NCI-H2029 treated with DMSO at 0.1 percent for 48 hours (cell line): ENCODE data around the gene C22orf15.
A peak's percentile ranks its signal among the peaks of the same experiment; 100 is the strongest.

Experiments used
- DNase-seq: peaks from one replicate; lab custom pipeline; 2025; lab: John Stamatoyannopoulos, UW

Gene C22orf15

DNA sequence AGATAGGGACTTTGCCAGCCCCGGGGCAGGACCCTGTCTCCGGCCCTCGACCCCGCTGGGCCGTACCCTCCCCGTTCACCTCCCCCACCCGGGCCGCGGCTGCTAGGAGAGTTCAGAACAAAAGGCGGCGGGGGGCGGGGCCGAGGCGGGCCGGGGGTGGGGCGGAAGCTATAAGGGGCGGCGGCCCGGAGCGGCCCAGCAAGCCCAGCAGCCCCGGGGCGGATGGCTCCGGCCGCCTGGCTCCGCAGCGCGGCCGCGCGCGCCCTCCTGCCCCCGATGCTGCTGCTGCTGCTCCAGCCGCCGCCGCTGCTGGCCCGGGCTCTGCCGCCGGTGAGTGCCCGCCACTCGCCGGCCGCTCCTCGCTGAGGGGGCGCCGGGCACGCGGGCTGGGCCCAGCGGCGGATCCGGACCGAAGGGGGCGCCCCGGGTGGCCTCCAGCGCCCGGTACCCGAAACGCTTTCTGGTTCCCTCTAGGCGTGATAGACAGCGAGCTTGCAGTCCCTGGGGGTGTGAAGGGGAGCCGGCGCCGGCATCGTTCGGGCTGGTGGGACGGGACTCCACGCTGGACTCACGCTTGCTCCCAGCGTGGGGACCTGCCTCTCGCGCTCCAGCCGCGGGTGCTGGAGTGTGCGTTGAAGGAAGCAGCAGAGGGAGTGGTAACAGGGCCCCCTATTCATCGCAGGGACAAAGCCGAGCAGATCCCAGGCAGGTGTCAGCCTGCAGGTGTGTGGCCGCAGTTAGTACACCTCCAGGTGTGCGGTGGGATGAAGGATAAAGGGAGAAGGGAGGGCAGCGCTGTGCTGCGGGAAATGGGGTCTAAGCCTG, 10.1 kb downstream of the C22orf15 start, which contains the start of gene MMP11:
Gene MMP11 (plus strand): TSS at position 201 of the 825 bp plus-strand sequence. CDS start 22 bp downstream, at position 223.
- DNase-seq, result no peak

DNA sequence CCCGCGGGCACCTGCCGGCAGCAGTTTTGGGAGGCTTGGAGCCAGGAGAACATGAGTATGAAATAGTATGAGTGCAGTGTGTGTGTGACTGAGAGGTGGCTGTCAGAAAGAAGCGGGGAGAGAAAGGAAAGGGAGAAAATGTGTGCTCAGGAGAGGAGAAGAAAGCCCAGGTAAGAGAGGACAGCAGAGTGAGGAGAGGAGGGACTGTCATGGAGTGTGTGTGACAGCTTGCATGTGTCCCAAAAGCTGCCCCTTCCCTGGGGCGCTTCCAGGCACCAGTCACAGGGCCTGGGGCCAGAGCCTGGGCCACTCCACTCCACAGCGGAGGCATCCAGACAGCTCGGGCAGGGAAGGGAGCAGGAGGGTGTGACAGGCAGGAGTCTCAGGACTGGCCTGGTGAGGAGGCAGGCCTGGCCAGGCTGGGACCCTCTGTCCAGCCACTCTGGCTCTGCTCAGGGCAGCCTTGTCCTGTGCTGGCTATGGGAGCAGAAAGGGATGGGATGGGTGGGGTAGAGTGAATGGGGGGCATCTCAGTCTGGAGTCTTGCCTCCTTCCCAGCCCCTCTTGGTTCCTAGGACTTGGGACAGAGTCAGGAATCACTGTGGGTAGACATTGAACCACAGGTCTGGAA, 10.8 kb downstream of the C22orf15 start:
- no peak for DNase-seq

DNA sequence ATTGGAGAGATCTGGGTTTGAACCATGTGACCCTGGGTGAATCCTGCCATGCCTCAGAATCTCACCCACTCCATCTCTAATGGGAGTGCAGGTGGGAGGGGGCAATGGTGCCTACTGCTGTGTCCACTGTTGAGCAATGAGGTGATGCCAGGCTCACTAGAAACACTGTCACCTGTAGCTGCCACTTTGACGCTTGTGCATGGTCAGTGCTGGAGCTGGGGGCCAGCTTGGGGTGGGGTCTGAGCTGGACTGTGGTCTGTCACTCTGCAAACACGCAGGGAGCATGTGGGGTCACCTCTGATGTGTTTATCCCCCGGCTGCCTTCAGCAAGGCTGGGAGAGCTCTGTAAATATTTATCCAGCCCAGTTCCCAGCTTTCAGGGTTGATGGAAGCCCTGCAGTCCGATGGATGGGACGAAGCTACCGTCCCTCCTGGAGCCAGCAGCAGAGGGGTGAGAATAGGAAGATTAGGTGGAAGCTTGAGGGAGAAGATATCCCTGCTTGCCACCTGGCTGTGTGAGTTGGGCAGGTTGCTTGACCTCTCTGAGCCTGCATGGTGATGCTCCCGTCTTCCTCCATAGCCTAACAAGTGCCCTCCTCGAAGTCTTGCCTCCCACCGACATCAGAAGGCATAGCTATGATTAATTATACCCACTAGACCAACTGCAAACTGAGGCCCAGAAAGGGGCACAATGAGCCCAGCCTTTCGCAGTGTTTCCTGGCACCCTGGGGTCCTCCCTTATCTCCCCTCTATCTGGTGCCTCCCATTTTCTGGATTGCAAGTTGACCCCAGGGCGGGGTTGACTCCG, 11.5 kb downstream of the C22orf15 start:
- DNase-seq, result no peak

DNA sequence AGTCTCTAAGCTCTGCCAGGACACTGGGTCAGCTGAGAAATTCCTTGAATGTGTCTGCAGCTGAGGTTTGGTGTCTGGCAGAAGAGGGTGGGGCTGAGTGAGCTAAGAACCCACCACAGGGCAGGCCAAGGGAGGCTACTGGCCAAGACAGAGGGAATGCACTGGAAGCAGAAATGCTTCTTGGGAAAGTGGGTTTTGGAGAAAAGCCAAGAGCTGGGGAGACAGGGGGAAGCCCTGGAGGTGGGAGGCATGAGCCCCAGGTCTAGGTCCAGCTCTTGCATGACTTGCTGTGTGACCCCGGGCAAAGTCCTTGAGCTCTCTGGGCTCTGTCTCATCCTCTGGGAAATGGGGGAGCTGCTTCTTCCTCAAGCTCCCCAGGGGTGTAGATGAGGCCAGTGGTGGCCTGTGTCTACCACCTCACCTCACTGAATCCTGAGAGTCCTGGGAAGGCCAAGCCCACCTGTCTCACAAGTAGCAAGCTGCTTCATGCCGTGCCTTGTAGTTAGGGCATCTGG, 12.2 kb downstream of the C22orf15 start:
- no peak for DNase-seq

DNA sequence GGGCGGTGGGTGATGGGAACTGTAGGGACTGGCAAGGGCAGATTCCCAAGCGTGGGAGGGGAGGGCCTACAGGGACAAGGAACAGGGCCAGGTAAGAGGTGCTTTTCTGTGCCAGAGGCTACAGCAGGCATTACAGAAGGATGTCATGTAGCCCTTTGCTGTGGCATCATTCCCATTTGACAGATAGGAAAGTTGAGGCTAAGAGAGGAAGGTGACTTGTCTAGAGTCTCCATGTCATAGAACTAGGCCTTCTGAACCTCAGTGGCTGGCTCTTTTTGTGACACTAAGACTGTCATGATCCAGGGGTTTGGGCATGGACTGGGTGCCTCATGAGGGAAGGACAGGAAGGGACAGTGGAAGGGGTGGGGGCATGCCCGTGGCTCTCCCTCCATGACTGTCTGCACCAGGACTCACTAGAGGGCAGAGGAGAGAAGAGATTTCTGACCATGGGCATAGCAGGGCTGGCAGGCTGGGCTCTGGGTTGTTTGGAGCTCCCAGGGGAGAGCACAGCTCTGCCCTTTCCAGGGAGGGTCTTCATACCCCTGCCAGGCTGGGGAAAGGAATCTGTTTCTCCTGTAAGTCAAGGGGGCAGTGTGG, 13.1 kb downstream of the C22orf15 start:
- DNase-seq, result no peak

DNA sequence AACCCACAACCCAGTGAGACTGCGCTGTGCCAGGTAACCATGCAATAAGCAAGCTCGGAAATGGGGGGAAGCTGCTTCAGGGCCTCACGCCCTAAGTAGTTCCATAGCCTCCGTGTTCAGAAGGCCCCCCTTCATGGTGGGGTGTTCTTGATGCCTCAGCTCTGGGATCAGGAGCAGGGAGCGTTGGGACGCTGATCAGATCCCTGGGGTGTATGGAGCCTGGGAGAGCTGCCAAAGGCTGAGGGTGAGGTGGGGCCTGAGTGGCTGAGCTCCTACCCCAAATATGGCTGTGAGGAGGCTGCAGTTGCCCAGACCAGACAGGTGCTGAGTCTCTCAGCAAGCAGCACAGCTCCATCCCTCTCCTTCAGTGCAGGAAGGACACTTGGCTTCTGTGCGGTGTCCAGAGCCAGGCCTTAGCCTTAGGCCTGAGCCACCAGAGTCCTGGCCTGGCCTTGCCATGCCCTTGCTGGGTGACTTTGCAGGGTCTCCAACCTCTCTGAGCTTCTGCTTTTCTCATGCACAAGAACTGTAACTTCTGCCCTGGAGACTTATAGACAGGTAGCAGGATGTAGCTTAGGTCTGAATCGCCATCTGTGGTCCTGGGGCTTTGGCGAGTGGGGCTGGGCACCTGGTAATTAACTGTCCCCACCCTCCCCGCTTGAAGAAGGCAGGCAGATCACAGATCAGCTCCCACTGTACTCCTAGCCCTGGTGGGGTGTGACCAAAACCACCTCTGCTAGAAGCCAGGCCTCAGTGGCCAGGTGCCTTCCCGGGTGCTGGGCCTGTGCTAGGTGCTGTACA, 15.2 kb downstream of the C22orf15 start:
- DNase-seq, result no peak

DNA sequence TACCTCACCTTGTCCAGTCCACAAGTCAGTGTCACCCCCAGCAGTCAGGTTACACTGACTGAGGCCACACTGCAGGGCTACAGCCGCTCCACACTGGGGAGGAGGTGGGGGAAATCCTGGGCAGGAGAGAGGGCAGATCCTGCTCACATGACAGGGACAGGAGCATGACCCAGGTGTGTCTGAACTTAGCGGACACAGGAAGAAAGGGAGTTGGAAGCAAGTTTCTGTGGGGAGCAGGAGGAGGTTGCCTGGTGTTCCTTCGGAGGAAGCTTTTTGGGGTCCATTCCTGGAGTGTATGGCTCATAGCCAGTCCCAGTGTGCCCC, 15.7 kb downstream of the C22orf15 start:
- DNase-seq, result no peak

DNA sequence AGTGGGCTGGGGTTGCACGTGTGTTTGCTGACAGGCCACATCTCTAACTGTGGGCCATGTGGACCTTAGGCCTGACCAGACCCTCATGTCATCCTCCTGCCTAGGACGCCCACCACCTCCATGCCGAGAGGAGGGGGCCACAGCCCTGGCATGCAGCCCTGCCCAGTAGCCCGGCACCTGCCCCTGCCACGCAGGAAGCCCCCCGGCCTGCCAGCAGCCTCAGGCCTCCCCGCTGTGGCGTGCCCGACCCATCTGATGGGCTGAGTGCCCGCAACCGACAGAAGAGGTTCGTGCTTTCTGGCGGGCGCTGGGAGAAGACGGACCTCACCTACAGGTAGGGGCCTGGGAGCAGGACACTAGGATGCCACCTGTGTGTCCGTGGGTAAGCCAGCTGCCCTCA, 16.3 kb downstream of the C22orf15 start:
- DNase-seq, result no peak

DNA sequence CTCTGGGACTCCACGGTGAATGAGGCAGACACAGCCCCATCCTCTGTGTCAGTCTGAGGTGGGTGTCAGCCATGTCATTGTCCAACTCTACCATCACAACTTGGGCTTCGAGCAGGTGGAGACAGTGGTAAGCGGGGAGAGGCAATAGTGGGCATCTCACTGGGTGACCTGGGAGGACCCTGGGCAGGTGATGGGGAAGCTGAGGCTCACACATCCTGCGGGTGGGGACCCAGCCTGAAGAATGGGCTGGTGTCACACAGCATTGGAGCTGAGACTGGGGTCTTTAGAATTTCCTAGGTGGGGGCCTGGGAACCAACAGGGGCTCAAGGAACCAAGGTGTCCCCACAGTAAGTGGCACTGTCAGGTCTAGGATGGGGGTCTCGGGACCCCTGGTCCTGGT, 16.9 kb downstream of the C22orf15 start:
- DNase-seq, result no peak

DNA sequence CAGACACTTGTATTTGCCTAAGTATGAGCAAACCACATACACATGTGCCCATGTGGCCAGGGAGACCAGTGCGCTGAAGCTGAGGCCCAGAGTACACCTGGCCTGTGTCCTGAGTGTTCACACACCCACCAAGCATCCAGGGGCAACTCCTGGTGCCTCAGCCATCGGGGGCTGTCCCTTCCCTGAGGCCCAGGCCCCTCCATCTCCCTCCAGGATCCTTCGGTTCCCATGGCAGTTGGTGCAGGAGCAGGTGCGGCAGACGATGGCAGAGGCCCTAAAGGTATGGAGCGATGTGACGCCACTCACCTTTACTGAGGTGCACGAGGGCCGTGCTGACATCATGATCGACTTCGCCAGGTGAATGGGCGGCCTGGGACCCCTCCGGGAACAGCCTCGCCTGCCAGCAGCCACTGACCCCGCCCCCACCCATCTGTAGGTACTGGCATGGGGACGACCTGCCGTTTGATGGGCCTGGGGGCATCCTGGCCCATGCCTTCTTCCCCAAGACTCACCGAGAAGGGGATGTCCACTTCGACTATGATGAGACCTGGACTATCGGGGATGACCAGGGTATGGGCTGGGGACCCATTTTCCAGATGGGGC, 17.5 kb downstream of the C22orf15 start:
- no peak for DNase-seq

DNA sequence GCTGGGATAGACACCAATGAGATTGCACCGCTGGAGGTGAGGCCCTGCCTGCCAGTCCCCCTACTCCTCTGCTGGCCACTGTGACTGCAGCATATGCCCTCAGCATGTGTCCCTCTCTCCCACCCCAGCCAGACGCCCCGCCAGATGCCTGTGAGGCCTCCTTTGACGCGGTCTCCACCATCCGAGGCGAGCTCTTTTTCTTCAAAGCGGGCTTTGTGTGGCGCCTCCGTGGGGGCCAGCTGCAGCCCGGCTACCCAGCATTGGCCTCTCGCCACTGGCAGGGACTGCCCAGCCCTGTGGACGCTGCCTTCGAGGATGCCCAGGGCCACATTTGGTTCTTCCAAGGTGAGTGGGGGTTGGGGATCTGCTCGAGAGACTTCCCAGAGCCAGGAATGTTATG, 18.3 kb downstream of the C22orf15 start:
- DNase-seq, result no peak

DNA sequence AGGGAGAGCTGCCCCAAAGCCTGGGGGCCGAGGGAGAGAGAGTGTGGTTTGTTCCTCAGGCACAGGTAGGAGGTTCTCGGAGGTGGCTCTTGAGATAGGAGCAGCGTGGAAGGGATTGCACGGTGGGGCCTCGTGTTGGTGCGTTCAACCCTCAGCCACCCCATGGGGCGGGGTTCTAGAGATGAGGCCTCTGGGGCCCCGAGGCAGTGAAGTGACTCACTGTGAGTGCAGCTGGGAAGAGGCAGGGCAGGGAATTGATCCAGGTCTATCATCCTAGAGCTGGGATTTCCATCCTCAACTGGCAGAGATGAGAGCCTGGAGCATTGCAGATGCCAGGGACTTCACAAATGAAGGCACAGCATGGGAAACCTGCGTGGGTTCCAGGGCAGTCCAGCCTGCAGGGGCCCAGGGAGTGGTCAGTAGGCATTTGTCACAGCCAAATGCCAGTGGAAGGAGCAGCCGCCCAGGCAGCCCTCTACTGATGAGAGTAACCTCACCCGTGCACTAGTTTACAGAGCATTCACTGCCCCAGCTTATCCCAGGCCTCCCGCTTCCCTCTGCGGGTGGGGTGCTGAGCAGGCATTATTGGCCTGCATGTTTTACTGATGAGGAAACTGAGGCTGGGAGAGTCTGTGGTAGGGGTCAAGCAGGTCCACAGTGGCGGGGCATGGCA, 18.9 kb downstream of the C22orf15 start:
- DNase-seq, result no peak

DNA sequence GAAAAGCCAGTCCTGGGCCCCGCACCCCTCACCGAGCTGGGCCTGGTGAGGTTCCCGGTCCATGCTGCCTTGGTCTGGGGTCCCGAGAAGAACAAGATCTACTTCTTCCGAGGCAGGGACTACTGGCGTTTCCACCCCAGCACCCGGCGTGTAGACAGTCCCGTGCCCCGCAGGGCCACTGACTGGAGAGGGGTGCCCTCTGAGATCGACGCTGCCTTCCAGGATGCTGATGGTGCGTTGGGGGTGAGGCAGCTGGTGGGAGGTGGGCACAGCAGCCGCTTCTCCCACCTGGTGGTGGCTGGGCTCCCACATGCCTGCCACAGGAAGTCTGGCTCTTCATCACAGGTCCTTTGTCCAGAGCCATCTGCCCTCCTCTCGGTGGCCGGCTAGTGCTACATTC, 19.5 kb downstream of the C22orf15 start:
- no peak for DNase-seq

DNA sequence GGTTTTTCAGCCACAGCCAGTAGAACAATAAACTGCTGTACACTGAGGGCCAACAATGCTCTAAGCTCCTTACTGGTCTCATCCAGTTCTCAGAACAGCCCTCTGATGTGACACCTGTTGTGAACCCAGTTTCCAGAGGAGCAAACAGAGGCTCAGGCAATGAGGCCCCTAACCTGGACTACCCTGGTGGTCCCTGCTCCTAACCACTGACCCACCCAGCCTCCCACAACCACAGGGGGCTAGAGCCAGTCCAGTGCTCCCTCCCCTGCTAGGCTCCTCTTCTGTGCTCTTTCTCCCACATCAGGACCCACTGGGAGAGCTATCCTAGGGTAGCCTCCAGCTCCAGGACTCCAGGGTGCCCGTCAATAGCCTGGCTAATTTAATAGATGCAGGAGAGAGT, 19.9 kb downstream of the C22orf15 start:
- DNase-seq, result no peak

DNA sequence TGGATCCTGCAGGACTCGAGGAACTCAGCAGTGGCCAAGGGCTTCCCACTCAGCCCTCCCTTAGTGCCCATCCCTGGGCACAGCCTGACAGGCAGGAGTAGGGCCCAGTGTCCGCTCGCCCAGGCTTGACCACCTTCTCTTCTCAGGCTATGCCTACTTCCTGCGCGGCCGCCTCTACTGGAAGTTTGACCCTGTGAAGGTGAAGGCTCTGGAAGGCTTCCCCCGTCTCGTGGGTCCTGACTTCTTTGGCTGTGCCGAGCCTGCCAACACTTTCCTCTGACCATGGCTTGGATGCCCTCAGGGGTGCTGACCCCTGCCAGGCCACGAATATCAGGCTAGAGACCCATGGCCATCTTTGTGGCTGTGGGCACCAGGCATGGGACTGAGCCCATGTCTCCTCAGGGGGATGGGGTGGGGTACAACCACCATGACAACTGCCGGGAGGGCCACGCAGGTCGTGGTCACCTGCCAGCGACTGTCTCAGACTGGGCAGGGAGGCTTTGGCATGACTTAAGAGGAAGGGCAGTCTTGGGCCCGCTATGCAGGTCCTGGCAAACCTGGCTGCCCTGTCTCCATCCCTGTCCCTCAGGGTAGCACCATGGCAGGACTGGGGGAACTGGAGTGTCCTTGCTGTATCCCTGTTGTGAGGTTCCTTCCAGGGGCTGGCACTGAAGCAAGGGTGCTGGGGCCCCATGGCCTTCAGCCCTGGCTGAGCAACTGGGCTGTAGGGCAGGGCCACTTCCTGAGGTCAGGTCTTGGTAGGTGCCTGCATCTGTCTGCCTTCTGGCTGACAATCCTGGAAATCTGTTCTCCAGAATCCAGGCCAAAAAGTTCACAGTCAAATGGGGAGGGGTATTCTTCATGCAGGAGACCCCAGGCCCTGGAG, 20.7 kb downstream of the C22orf15 start:
- no peak for DNase-seq

DNA sequence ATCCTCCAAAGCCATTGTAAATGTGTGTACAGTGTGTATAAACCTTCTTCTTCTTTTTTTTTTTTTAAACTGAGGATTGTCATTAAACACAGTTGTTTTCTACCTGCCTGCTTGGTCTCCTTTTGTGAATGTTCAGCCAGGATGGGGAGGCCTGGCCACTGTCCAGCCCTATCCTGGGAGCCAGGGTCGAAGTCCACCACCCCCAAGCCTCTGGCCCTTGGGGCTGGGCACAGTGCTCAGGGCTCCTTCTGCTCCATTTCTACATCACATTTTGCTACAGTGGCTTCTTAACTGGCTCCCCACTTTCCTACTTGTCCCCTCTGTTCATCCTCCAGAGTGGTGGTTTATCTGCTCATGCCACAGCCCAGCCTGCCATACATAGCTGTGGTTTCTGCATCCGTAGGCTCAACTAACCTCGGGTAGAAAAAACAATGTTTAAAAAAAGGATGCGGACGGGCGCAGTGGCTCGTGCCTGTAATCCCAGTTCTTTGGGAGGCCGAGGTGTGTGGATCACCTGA, 21.5 kb downstream of the C22orf15 start:
- no peak for DNase-seq

DNA sequence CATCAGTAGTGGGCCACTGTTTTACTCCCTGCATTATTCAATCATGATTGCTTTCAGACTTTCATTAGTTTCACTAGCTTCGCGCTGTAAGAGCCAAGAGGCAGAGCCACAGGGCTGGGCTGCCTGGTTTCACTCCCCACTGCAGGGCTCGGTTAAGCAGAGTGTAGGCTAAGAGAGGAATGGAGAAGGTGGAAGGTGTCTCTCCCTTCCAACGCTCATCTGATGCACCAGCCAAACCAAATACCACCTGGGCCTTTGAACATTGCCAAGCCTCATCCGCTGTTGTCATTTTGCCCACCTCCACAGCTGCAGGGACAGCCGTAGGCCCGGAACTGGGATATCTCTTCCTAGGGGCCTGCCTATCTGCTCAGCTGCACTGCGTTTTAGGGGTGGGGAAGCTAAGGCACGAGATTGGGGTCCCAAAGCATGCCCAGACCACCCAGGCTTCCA, 23.5 kb downstream of the C22orf15 start:
- DNase-seq, result no peak

DNA sequence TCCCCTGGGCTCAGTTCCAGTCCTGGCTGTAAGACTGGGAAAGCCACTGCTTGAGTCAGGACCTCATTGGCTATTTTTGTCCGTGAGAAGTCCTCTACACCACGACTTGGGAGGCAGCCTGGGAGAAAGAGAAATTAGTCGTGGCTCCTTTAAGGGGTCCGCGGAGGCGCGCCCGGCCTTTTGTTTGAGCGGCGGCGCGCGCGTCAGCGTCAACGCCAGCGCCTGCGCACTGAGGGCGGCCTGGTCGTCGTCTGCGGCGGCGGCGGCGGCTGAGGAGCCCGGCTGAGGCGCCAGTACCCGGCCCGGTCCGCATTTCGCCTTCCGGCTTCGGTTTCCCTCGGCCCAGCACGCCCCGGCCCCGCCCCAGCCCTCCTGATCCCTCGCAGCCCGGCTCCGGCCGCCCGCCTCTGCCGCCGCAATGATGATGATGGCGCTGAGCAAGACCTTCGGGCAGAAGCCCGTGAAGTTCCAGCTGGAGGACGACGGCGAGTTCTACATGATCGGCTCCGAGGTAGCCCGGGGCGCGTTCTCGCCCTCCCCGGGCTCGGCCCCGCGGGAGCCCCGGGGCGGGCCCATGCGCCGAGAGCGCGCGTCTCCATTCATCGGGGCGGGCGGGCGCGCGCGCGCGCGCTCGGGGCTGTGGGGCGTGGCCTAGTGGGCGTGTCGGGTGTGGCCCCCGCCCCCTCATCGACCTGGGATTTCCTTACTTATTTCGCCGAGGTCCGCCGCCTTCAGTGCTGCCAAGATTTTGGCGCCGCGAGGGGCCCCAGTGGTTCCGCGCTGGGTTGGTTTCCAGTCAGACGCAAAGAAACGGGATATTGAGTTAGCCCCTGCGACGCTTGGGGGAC, 24.2 kb downstream of the C22orf15 start, which contains the start of gene SMARCB1:
Gene SMARCB1 (plus strand): TSS at position 215 of the 848 bp plus-strand sequence. CDS start 204 bp downstream, at position 419.
- peak; percentile 57 for DNase-seq
